Measurements from ENCODE around the gene FHDC1.

GRCh38 chr4:152990471-152991131, 54.5 kb downstream of the FHDC1 start:
- TF ChIP-seq CTCF (IDR thresholded peaks at IDR 0.05; ENCODE audit: low read depth, low read length): no peak
- TF ChIP-seq EZH2phosphoT487 (IDR thresholded peaks at IDR 0.05; ENCODE audit: low read depth): no peak
